Stimulated activated CD4-positive, alpha-beta T cell treated with anti-CD3 and anti-CD28 coated beads, Interleukin-4, amount 100 ng/mL, for 1 hour (primary cell): ENCODE results near the gene FBXO2.

Experiments
- DNase-seq: peaks from one replicate; pipeline ENCODE4 v3.0.0-alpha.2; 2020

The FBXO2 gene, protein sequence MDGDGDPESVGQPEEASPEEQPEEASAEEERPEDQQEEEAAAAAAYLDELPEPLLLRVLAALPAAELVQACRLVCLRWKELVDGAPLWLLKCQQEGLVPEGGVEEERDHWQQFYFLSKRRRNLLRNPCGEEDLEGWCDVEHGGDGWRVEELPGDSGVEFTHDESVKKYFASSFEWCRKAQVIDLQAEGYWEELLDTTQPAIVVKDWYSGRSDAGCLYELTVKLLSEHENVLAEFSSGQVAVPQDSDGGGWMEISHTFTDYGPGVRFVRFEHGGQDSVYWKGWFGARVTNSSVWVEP

DNA sequence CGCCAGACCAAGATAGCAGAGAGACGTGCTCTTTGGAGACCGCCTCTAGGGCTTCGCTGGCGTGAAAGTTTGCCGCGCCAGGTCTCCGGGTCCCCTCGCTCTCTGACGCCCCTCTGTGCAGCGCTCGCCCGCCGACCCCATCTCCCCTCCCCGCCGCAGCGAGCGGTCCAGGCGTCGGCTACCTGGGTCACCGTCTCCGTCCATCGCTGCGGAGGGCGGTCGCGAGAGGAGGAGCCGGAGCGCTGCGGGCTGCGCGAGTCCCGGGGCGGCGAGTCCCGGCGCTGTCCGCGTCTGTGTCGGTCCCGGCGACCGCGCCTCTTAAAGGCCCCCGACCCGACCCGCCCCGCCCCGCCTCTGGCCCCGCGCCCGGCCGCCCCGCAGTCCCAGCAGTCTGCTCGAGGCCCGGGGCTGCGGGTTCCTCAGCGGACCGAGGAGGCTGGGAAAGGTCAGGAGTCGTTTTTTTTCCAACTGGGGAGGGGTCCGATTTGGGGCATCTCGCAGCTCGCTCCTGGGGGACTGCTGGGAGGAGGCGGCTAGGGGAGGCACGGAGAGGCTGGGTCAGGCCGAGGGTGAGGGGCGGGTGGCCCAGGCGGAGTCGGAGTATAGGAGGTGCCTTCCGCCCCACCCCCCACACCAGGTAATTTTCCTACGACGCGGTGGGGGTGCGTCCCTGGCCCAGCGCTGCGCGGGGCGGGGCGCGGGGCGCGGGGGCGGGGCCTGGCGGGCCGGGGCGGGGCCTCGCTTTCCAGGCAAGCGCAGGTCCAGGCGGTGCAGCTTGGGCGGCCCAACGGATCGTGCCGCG lies at the start of gene FBXO2, which contains the start of gene FBXO44:
FBXO2 (minus strand) TSS at position 293 of the 802 bp plus-strand sequence; CDS start at position 204, 89 bp downstream.
FBXO44 (plus strand) TSS at position 741 of the 802 bp plus-strand sequence. CDS start 959 bp downstream, outside the sequence.
- peak; percentile 73 for DNase-seq

DNA sequence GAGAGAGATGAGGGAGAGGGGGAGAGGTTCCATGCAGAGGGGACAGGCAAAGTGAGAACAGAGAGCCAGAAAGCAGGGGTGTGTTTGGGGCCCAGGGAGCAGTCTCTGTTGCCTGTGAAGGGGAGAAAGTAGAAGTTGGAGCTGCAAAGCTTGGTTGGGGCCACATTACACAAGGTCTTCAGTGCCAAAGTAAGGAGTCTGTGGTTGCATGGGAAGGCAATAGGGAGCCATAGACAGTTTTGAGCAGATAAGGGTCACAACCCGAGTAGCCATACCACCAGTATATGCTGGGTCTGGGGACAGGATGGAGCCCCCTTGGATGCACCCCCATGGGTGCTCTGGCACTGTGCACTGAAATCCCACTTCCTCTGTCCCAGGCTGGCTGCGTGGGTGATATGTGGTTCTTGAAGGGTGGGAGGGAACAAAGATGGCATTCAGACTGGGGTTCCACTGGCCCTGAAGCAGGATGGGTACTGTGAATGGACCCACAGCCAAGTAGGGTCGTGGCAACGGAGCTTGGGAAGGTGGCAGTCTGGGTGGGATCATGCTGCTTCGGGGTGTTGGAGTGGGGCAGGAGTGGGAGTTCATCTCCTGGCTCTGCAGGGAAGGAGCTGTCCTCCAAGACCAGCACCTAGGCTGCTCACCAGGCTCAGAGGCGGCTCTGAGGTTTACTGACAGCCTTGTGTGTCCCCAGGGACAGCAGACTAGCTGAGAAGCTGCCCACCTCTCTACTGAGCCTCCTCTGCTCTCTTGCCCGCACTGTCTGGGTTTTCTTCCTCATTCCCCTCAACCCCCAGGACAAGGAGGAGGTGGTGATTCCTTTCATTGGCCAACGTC lies 49.3 kb upstream of the FBXO2 start:
- no peak for DNase-seq

DNA sequence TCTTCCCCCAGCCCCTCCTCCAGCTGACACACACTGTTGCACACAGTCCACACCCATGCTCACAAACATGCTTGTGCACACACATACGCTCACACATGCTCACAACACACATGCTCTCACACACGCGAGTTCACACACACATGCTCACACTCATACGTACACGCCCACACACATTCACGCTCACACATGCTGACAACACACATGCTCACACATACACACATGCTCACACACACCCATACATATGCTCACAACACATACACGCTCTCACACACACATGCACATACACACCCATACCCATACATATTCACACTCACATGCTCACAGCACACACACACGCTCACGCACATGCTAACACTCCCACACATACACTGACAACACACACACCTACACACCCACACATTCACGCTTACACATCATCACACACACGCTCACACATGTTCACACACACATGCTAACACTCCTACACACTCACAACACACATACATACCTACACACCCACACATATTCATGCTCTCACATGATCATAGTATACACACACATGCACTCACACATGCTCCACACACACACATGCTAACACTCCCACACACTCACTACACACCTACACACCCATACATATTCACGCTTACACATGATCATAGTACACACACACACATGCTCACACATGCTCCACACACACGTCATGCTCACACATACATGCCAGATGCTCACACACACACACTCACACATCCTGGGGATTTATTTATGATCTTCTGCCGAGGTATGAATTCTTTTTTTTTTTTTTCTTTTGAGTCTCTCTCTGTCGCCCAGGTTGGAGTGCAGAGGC lies 48.0 kb upstream of the FBXO2 start:
- DNase-seq: no peak

DNA sequence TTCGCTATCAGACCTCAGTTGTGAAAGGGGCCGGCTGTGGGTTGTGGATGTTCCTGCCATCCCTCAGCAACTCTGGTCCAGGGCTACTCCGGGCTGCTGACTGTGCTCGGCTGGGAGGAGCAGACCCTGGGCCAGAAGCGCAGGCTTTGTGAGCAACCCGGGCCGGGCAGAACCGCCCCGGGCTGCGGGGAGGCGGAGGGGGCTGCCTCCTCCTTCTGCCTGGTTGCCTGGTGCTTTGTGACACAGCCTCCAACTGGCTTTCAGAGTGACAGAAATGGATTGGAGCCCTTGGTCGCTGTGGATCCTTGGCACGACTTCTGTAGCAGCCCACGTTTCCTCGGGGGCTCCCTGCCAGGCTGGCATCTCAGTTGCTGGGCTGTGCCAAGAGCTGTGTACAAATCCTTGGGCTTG lies 47.3 kb upstream of the FBXO2 start:
- no peak for DNase-seq

DNA sequence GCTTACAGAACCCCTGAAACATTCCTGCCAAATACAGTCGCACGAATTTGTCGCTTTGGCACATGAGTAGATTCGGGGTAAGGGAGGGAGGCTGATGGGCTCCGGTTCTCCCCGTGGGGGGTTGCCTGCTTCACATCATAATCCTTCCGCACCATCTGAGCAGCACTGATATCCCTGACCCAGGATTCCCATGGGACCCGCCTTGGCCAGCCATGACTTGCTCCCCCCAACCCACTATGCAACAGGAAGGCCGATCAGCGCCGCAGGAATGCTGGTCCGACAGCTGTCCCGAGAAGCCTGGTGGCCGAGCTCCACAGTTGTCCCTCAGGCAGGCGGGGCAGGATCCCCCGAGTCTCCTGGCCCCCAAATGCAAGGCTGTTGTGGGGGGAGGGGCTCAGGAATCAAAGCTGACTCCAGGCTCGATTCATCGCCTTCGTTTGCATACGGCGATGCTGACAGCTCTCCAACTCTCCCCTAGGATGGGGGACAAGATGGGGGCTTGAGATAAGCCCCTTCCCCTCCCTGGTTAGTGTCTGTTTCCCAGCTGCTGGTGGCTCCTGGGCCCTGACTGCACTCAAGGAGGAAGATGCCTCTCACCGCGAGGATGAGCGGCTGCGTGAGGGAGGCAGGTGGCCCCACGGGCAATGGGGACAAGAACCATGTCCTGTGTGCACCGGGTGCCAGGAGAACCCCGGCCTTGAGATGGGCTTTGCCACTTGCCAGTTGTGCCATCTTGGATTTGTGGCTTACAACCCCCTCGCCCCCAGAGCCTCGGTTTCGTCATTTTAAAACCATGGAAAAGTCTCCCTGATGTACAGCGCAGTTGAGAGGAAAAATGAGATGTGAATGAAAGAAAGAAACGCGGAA lies 46.6 kb upstream of the FBXO2 start:
- DNase-seq: no peak

DNA sequence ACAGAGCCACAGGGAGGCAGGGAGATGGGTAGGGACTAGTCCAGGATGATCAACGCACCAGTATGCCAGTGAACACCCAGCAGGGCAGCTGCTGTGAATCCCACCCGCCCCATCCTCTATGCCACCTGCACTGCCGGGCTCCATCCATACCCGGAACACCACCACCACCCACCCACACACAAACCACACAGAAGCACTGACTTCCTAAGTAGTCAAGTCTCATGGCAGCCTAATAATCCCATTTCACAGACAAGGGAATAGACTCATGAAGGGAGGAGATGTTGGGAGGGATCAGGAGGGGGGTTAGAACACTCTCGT lies 43.6 kb upstream of the FBXO2 start:
- DNase-seq: no peak

DNA sequence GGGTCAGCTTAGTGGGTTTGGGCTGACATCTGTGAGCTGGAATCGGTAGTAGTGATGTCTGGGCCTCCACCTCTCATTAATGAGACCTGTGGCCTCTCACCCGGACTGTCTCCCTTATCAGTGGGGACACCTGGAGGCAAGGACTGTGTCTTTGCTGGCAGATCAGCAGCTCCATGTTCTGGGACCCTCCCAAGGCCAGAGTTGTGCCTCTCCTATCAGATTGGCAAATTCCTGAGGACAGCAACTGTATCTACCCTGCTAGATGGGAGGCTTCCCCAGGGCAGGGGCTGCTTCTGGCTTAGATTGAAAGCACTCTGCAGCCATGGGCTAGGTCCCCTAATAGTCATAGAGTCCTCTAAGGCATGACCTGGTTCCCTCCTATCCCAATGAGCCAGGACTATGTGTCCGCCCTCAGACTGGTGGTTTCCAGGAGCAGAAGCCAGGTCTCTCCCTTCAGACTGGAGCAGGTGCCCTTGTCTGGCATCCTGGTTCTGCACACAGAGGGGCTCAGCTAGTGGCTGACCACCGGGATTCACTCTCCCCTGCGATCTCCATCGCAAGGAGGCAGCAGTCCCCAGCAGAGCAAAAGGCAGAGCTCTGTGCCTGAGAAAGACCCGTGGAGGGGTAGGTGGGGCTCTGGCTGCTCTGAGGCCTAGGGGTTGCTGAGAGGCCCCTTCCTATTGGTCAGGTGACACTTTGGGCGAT lies 43.1 kb upstream of the FBXO2 start:
- no peak for DNase-seq

DNA sequence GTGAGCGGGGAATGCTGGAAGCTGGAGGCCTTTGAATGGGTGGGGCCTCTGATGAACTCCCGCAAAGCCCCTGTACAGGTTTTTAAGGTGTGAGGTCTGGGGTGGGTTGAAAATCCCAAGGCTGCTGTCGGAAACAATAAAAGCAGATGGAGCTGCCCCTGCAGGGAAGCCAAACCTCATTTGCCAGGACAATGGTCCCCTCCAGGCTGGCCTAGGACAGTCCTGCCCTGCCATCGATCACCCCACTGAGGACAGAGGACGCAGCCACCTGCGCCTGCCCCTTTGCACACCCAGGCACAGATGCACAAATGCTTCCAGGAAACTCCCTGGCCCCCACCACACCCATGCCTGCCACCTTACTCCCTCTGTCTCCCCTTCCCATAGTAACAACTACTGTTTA lies 41.6 kb upstream of the FBXO2 start:
- DNase-seq: no peak

DNA sequence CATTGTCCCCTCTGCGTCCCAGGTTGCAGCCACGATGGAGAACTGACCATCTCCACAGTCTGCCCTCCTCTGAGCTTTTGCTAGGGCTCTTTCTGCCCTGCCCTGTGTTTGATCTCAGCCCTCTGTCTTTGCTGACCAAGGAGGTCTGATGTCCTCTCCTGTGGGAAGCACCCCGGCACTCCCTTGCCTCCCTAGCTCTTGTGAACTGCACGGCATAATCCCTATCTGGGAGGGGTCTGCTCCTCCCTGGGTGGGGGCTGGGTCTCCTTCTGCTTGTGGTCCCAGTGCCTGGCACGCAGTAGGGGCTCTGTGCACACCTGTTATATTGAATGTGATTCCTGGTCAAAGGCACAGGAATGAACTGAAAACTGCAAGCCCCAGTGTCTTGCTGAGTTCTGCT lies 39.7 kb upstream of the FBXO2 start:
- DNase-seq: no peak

DNA sequence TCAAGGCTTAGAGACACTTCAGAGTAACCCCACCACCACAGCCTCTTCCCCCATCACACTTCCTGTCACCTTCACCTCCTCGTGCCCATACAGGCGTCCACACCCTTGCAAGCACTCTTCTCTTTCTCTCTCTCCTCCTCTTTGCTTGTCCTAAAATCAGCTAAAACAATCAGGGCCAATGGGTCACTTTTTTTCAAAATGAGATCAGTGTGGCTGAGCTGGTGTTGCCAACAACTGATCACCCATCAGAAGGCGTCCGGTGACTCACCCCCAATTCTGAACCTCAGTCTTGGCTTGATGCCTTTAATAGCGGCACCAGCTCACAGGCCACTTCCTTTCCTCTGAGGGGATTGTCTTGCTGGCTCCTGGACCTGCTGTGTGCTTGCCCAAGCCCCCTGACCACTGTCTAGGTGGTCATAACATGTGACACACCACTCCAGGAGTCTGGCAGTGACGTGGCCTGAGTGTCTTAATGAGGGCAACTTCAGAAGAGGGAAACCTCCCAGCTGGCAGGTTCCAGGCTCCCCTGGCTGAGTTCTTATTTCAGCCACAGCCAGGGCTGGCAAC lies 38.9 kb upstream of the FBXO2 start:
- peak; percentile 20 for DNase-seq

DNA sequence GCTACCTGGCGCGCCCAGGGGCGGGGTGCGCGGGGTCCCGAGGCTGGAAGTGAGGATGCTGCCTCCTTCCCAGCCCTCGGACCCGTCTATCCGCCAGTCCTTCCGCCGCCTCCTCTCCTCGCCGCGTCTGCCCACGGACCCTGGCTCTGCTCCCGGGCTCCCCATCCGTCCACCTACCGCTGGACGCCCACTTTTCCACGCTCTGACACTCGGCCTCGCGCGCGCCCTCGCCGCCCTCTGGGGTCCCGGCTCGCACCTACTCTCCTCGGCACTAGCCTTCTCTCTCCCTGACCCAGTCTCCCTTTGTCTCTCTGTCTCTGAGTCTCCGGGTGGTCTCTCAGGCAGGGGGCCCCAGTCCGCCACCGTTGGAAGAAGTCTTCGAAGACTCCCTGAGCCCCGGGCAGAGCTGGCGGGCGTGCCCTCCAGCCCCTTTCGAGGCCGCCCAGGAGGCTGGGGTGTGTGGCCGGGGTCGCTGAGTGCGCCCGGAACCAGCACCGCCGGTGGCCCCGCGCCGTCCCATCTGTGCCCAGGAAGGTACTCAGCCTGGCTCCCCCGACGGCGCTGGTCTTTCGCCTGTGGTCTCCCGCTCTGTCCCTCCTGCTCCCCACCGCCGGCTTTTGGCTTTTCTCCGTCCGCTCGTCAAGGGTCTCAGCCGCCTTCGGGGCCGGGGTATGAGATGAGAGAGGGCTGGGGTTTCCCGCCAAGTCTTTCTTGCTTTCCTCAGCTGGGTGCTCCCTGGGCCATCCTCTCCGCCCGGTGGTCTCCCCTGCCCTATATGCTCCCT lies 37.9 kb upstream of the FBXO2 start:
- no peak for DNase-seq

DNA sequence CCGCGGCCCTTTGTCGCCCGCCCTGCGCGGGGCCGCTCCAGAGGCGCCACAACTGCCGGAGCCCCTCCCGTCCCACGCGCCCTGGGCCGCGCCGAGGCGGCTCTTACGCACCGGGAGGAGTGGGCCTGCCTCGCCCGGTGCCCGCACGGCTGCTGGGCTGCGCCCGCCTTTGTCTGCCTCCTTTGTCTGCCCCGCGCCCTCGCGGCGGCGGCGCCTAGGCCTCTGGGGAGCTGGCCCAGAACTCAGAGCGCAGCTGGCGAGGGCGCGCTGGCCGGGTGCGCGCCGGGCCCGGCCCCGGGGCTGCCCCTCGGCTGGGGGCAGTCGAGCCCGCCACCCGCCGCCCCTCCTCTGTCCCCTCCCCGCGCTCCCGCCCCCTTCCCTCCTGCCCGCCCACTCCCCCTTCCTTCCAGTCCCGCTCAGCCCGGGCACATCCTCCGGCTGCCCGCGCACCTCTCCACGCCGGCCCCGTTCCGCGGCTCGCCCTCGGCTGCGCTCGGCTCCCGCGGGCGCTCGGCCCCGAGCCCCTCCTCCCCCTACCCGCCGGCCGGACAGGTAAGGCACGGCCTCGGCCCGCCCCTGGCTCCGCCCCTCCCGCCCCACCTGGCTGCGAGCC lies 37.2 kb upstream of the FBXO2 start, which contains the start of gene DRAXIN:
DRAXIN (plus strand) TSS at position 409 of the 613 bp plus-strand sequence. CDS start 14,549 bp downstream, outside the sequence.
- no peak for DNase-seq

DNA sequence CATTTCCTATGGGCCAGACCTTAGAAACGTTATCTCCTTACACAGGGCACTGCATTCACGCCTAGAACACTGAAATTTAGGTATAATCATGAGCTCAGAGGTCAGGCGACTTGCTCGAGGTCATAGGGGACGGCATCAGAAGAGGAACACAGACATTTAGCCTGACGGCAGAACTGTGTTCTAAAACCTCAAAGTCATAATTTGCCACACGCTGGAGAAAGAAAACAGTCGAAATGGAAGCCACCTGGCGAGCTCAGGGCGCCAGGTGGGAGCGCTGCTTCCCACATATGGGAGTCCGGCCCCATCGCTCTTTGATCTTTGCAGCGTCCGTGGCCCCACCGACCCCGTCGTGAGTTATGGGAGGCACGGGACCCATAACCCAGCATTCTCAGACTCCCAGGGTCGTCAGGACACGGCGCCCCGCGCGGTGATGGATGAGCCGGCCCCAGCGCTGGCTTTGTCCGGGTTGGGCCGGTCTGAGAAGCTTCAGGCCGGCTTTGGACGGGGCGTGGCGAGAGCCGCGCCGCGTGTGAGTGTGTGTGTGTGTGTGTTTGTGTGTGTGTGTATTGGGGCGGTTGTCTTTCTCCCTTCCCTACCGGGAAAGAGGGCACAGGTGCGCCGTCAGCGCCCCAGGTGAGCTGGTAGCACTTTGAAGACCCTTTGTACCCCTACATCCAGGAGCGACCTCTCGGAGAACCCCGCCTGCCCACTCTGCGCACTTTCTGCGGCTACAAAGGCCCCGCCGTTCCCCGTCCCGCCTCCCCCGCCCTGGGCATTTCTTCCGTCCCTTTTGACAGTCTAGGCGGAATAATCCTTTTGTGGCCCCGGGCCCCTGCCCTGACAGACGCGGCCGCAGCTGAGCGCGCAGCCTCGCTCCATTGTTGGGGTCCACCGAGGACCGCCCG lies 36.4 kb upstream of the FBXO2 start:
- no peak for DNase-seq

DNA sequence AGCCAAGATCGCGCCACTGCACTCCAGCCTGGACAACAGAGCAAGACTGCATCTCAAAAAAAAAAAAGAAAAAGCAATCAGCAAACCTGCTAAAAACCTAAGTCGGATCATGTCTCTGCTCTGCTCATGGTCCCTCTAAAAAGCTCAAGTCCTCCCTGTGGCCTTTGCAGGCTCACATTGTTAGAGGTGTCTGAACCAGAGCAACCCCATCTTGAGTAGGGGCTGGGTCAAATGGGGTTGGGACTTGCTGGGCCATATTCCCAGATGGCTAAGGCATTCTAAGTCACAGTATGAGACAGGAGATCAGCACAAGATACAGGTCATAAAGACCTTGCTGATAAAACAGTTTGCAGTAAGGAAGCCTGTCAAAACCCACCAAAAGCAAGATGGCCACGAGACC lies 34.3 kb upstream of the FBXO2 start:
- no peak for DNase-seq

DNA sequence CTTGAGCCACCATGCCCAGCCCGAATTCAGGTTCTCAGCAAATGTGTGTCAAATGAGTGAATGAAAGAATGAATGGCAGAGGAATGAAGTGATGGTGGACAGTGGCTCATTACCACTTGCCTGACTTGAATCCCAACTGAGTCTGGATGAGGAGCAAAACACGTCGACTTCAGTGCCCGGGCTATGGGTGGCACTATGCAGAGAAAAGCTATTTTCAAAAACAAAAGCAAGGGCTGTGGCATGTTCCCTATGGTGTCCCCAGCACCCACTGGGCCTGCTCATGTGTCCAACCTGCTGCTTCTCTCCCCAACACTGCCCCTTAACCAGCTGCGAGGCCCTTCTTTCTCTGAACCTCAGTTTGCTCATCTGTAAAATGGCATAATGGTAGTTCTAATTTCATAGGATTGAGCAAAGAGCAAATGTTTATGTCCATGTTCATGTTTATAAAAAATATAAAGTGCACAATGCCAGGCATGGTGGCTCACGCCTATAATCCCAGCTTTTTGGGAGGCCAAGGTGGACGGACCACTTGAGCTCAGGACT lies 31.1 kb upstream of the FBXO2 start:
- DNase-seq: no peak

DNA sequence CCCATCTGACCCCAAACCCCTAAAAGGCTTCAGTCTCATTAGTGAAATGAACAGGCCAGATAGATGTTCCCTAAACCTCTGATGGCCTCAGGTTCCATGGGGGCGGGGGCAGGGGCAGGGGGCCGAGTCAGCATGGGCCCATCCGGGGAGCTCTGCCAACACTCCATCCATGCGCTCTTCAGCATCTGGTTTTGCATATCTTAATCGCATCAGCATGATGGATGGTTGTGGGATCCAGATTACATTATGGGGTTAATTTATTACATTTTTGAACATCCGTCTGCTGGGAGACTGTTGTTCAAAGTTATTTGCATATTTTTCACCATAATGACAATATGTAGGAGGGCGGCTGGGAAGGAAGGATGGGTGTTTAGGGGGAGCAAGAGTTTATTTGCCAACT lies 29.8 kb upstream of the FBXO2 start:
- no peak for DNase-seq

DNA sequence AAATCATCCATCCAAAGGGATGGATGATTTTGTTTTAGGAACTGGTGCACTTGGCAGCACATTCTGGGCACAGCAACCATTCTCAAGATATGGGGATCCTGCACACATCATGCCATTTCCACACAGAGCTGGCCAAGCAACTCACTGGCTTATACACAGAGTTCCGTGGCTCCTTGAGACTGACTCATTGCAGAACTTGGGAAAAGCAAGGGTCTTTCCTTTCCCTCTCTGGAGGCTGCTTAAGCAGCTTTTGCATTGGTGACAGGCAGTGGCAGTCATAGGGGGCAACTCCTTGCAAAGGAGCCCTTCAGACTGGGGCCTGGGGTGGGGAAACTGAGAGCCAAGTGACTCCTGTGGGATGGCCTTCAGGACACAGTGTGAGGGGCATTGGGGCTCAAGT lies 28.6 kb upstream of the FBXO2 start:
- DNase-seq: no peak

DNA sequence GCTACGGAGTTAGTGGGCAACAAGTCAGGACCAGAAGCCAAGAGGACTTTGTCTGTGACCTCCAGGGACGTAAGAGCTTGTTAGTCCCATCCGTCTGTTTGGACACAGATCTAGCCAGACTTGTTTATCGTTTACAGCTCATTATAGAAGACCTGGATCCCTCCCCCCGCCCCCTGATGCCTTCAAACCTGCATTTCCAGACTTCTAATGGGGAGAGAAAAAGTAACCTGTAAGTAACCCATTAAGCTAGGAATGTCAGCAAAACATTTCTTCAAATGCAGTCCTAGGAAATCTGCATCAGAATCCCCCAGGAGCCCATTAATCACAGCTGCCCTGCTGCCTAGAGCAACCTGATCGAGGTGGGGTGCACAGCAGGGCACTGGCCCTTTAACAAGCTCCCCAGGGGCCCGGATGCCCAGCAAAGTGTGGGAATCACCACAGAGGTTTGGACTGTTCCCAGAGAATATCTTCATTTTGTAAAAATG lies 28.1 kb upstream of the FBXO2 start:
- no peak for DNase-seq
